GM20000 (cell line): ENCODE measurements around the gene RILPL1.
"Not testable (repeated sequence)": the region's sequence is repeated elsewhere in the genome, so short reads cannot be mapped to it uniquely, and the experiment has no call there.

Experiments
- DNase-seq: peaks from one replicate; pipeline ENCODE4 v3.0.0; 2012; ENCODE audit warnings: low spot score
- TF ChIP-seq, protein P1 (sequence below): IDR thresholded peaks from 2 replicates; pipeline ENCODE4 v1.5.1; 2012; ENCODE audit warnings: mild to moderate bottlenecking, control low read depth; ENCODE audit errors: extremely low read depth, missing control alignments

RILPL1 gene

DNA sequence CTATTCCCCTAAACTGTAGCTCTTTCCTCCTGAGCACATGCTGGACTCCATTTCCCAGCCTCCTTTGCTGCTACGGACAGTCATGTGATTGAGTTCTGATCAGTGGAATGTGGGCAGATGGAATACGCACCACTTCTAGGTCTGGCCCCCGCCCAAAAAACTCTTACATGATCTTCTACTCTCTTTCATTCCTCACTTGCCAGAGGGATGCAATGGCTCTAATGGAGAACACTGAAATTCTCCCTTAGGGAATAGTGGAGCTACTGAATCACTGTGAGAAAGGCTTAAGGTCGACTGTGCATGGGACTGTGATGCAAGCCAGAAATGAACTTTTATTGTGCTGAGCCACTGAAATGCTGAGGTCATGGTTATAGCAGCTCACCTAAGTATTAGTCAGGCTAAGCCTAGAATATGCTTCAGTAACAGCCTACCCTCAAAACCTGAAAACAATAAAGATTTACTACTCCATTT, 37.9 kb upstream of the RILPL1 start:
- no peak for DNase-seq
- TF ChIP-seq, protein P1, sequence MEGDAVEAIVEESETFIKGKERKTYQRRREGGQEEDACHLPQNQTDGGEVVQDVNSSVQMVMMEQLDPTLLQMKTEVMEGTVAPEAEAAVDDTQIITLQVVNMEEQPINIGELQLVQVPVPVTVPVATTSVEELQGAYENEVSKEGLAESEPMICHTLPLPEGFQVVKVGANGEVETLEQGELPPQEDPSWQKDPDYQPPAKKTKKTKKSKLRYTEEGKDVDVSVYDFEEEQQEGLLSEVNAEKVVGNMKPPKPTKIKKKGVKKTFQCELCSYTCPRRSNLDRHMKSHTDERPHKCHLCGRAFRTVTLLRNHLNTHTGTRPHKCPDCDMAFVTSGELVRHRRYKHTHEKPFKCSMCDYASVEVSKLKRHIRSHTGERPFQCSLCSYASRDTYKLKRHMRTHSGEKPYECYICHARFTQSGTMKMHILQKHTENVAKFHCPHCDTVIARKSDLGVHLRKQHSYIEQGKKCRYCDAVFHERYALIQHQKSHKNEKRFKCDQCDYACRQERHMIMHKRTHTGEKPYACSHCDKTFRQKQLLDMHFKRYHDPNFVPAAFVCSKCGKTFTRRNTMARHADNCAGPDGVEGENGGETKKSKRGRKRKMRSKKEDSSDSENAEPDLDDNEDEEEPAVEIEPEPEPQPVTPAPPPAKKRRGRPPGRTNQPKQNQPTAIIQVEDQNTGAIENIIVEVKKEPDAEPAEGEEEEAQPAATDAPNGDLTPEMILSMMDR, result no peak

- no peak for DNase-seq
Observed at GRCh38 chr12:123559468-123559867, 25.9 kb upstream of the RILPL1 start.

DNA sequence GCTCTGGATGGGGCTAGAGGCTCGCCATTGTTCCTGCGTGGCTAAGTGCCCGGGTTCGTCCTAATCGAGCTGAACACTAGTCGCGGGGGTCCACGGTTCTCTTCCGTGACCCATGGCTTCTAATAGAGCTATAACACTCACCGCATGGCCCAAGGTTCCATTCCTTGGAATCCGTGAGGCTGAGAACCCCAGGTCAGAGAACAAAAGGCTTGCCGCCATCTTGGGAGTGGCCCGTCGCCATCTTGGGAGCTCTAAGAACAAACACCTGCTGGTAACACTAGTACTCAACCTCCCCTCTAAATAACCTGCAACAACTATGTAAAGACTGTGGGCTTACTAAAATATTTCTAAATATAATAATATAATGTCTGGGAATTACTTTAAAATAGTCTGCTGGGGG, 25.0 kb upstream of the RILPL1 start:
- DNase-seq, result not testable (repeated sequence)

More at GRCh38 chr12:123559468-123559867, 25.9 kb upstream of the RILPL1 start:
- TF ChIP-seq, protein P1, result no peak

DNA sequence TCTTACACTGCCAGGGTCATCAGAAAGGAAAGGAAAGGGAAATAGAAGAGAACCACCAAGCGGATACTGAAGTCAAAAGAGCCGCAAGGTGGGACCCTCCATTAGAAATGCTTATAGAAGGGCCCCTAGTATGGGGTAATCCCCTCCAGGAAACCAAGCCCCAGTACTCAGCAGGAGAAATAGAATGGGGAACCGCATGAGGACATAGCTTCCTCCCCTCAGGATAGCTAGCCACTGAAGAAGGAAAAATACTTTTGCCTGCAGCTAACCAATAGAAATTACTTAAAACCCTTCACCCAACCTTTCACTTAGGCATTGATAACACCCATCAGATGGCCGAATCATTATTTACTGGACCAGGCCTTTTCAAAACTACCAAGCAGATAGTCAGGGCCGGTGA, 21.3 kb upstream of the RILPL1 start:
- not testable (repeated sequence) for DNase-seq

DNA sequence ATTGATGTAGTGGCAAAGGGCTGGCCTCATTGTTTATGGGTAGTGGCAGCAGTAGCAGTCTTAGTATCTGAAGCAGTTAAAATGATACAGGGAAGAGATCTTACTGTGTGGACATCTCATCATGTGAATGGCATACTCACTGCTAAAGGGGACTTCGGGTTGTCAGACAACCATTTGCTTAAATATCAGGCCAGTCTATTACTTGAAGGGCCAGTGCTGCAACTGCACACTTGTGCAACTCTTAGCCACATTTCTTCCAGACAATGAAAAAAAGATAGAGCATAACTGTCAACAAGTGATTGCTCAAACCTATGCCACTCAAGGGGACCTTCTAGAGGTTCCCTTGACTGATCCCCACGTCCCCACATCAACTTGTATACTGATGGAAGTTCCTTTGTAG, 20.6 kb upstream of the RILPL1 start:
- DNase-seq, result not testable (repeated sequence)

GRCh38 chr12:123550700-123551099, 17.2 kb upstream of the RILPL1 start:
- TF ChIP-seq, protein P1, result no peak
- no peak for DNase-seq

GRCh38 chr12:123548107-123548506, 14.6 kb upstream of the RILPL1 start:
- DNase-seq, result no peak
- TF ChIP-seq, protein P1, result no peak

- DNase-seq, result no peak
- TF ChIP-seq, protein P1, result no peak
Observed at GRCh38 chr12:123546281-123546680, 12.8 kb upstream of the RILPL1 start.

GRCh38 chr12:123543541-123543940, 10.0 kb upstream of the RILPL1 start:
- no peak for DNase-seq
- TF ChIP-seq, protein P1, result no peak
